H9 (cell line): ENCODE data around the gene STX8. TPM values are rescaled to one million over a fixed set of nuclear protein-coding genes. Genes with fewer than 3 reads are reported as not detected.

Experiments
- DNase-seq: peaks from one replicate; pipeline ENCODE4 v3.0.0-alpha.2; 2017
- H2AFZ ChIP-seq: one replicate; pipeline ENCODE4 v1.6.1; 2013; ENCODE audit warnings: mild to moderate bottlenecking, low read length, control low read depth, moderate library complexity
- H2AK5ac ChIP-seq: 2 replicates; pipeline ENCODE4 v1.6.1; 2013; ENCODE audit warnings: low read length, control low read depth, mixed read lengths; ENCODE audit not compliant: insufficient read length
- H2BK120ac ChIP-seq: one replicate; pipeline ENCODE4 v1.6.1; 2013; ENCODE audit warnings: low read depth, mild to moderate bottlenecking, low read length, control low read depth, inconsistent platforms; ENCODE audit not compliant: poor library complexity, severe bottlenecking
- H2BK12ac ChIP-seq: 2 replicates; pipeline ENCODE4 v1.6.1; 2013; ENCODE audit warnings: low read length, control low read depth, mixed read lengths, low read depth; ENCODE audit not compliant: insufficient read length
- H2BK15ac ChIP-seq: 2 replicates; pipeline ENCODE4 v1.6.1; 2013; ENCODE audit warnings: low read depth, low read length, control low read depth
- H2BK20ac ChIP-seq: one replicate; pipeline ENCODE4 v1.6.1; 2013; ENCODE audit warnings: low read depth, mild to moderate bottlenecking, low read length, control low read depth, inconsistent platforms; ENCODE audit not compliant: poor library complexity, severe bottlenecking
- H2BK5ac ChIP-seq: 2 replicates; pipeline ENCODE4 v1.6.1; 2013; ENCODE audit warnings: low read length, control low read depth, mixed read lengths; ENCODE audit not compliant: insufficient read length
- H3K14ac ChIP-seq: 2 replicates; pipeline ENCODE4 v1.6.1; 2013; ENCODE audit warnings: low read length, control low read depth; ENCODE audit not compliant: insufficient read depth
- H3K18ac ChIP-seq: 2 replicates; pipeline ENCODE4 v1.6.1; 2013; ENCODE audit warnings: low read depth, mild to moderate bottlenecking, mixed read lengths, low read length, control low read depth; ENCODE audit not compliant: insufficient read length
- H3K23ac ChIP-seq: 2 replicates; pipeline ENCODE4 v1.6.1; 2013; ENCODE audit warnings: low read length, control low read depth, mixed read lengths, low read depth; ENCODE audit not compliant: insufficient read length
- H3K23me2 ChIP-seq: 2 replicates; pipeline ENCODE4 v1.6.1; 2013; ENCODE audit warnings: low read depth, mild to moderate bottlenecking, mixed read lengths, low read length, control low read depth; ENCODE audit not compliant: insufficient read length, poor library complexity, severe bottlenecking
- H3K27ac ChIP-seq: 2 replicates; pipeline ENCODE4 v1.5.1; 2013; ENCODE audit warnings: low read length, control low read depth, mixed read lengths, low read depth; ENCODE audit not compliant: insufficient read length
- H3K27me3 ChIP-seq: 2 replicates; pipeline ENCODE4 v1.6.1; 2013; ENCODE audit warnings: low read length, control low read depth, inconsistent platforms; ENCODE audit not compliant: insufficient read depth
- H3K4ac ChIP-seq: 2 replicates; pipeline ENCODE4 v1.6.1; 2013; ENCODE audit warnings: low read depth, mild to moderate bottlenecking, control low read depth, inconsistent platforms, low read length, moderate library complexity
- H3K4me1 ChIP-seq: 2 replicates; pipeline ENCODE4 v1.6.1; 2013; ENCODE audit warnings: low read length, control low read depth, inconsistent platforms; ENCODE audit not compliant: insufficient read depth
- H3K4me2 ChIP-seq: 2 replicates; pipeline ENCODE4 v1.6.1; 2013; ENCODE audit warnings: low read length, control low read depth, mixed read lengths; ENCODE audit not compliant: insufficient read length, insufficient read depth
- H3K56ac ChIP-seq: 2 replicates; pipeline ENCODE4 v1.6.1; 2013; ENCODE audit warnings: low read depth, mild to moderate bottlenecking, mixed read lengths, low read length, control low read depth; ENCODE audit not compliant: insufficient read length
- H3K79me1 ChIP-seq: 2 replicates; pipeline ENCODE4 v1.6.1; 2013; ENCODE audit warnings: low read depth, mild to moderate bottlenecking, moderate library complexity, low read length, control low read depth, inconsistent platforms; ENCODE audit not compliant: insufficient read depth, poor library complexity, severe bottlenecking
- H3K79me2 ChIP-seq: 2 replicates; pipeline ENCODE4 v1.6.1; 2013; ENCODE audit warnings: low read length, control low read depth, inconsistent platforms; ENCODE audit not compliant: insufficient read depth
- H3K9ac ChIP-seq: 2 replicates; pipeline ENCODE4 v1.6.1; 2013; ENCODE audit warnings: low read length, control low read depth, mixed read lengths; ENCODE audit not compliant: insufficient read length; ENCODE audit errors: extremely low read depth
- H3K9me3 ChIP-seq: one replicate; pipeline ENCODE4 v1.6.1; 2013; ENCODE audit warnings: low read depth, low read length, inconsistent platforms; ENCODE audit not compliant: control insufficient read depth
- H3T11ph ChIP-seq: one replicate; pipeline ENCODE4 v1.6.1; 2013; ENCODE audit warnings: mild to moderate bottlenecking, low read length, control low read depth, inconsistent platforms
- H4K20me1 ChIP-seq: one replicate; pipeline ENCODE4 v1.6.1; 2013; ENCODE audit not compliant: control insufficient read depth, insufficient read length, insufficient read depth
- H4K5ac ChIP-seq: 2 replicates; pipeline ENCODE4 v1.6.1; 2013; ENCODE audit warnings: low read depth, mild to moderate bottlenecking, mixed read lengths, low read length, control low read depth; ENCODE audit not compliant: insufficient read length
- H4K8ac ChIP-seq: replicated peaks from 2 replicates; pipeline ENCODE4 v1.6.1; 2013; ENCODE audit warnings: low read length, control low read depth, mixed read lengths, low read depth; ENCODE audit not compliant: insufficient read length
- H4K91ac ChIP-seq: 2 replicates; pipeline ENCODE4 v1.6.1; 2013; ENCODE audit warnings: low read depth, mild to moderate bottlenecking, moderate library complexity, mixed read lengths, low read length, control low read depth; ENCODE audit not compliant: insufficient read length
- H3K27ac Mint-ChIP-seq, 3 experiments: 2 replicates in 2 of 3; 3 replicates in 1 of 3; pipeline ENCODE4 v1.8.0; 2020 to 2021; ENCODE audit warnings: mixed read lengths in 3 of 3, mild to moderate bottlenecking in 1 of 3, moderate library complexity in 1 of 3
- H3K27me3 Mint-ChIP-seq: 2 replicates; pipeline ENCODE4 v1.8.0; 2021; ENCODE audit warnings: low read depth, mild to moderate bottlenecking, moderate library complexity, mixed read lengths
- H3K36me3 Mint-ChIP-seq, 3 experiments: 2 replicates in 2 of 3; 3 replicates in 1 of 3; pipeline ENCODE4 v1.8.0; 2020 to 2021; ENCODE audit warnings: low read depth in 3 of 3, mixed read lengths in 3 of 3; ENCODE audit not compliant: insufficient read depth in 1 of 3
- H3K4me1 Mint-ChIP-seq, 2 experiments: 2 replicates each; pipeline ENCODE4 v1.8.0; 2020; ENCODE audit warnings: mixed read lengths in 2 of 2
- H3K4me3 Mint-ChIP-seq, 2 experiments: 2 replicates in 1 of 2; 3 replicates in 1 of 2; pipeline ENCODE4 v1.8.0; 2020 to 2021; ENCODE audit warnings: mild to moderate bottlenecking in 2 of 2, mixed read lengths in 2 of 2, moderate library complexity in 1 of 2
- H3K9me3 Mint-ChIP-seq, 2 experiments: 2 replicates in 1 of 2; 3 replicates in 1 of 2; pipeline ENCODE4 v1.8.0; 2020; ENCODE audit warnings: mild to moderate bottlenecking in 2 of 2, mixed read lengths in 2 of 2, moderate library complexity in 1 of 2
- CTCF ChIP-seq: fragments of 200-600 bp; sonication (generic); conservative IDR thresholded peaks from 3 replicates; pipeline ENCODE4 v1.8.0; 2021; ENCODE audit warnings: antibody characterized with exemption, mild to moderate bottlenecking
- WGBS: extraction: QIAGEN DNeasy Blood & Tissue Kit; methylation state at CpG from one replicate; pipeline ENCODE4 v1.1.7; 2013; ENCODE audit warnings: missing lambda C conversion rate, low lambda C conversion rate, mixed read lengths; ENCODE audit not compliant: insufficient read length; ENCODE audit errors: extremely low coverage; 5-methylcytosine and 5-hydroxymethylcytosine counted together
- total RNA-seq: library from RNA; stranded (reverse); gene quantifications from 2 replicates; pipeline ENCODE4 v1.2.1, GENCODE V29; 2021

The STX8 gene
- total RNA-seq, 1 experiment from 2014 or later = 55.1 TPM

GRCh38 chr17:9557161-9557755 is 18.4 kb downstream of the STX8 start:
- H2BK12ac ChIP-seq = no peak overlapping the region
- no peak overlapping the region for H2BK20ac ChIP-seq
- H3K27me3 ChIP-seq = no peaks in the 10 kb centered on the region
- Mint-ChIP-seq H3K27ac (peak overlapping the region in 1 of 3 experiments; percentile 12; a peak in 1 of 7 replicates), H3K4me1 (no peaks in the 10 kb centered on the region), H3K4me3 (no peak overlapping the region; a peak in 1 of 5 replicates), H3K27me3 (no peaks in the 10 kb centered on the region), H3K9me3 (no peaks in the 10 kb centered on the region), H3K36me3 (peaks cover 0 to 1% (median 0%) of the 10 kb centered on the region in 3 experiments; a peak in 1 of 7 replicates)
- no peaks in the 10 kb centered on the region for H3K4me1 ChIP-seq
- H3K18ac ChIP-seq = no peak overlapping the region
- no peak overlapping the region for H3T11ph ChIP-seq
- no peak overlapping the region for H3K14ac ChIP-seq
- H3K79me1 ChIP-seq = no peaks in the 10 kb centered on the region
- H3K27ac ChIP-seq = no peak overlapping the region
- H3K23ac ChIP-seq = no peak overlapping the region
- no CpG with 5 or more reads among the region's 10 CpGs for WGBS
- H3K79me2 ChIP-seq = no peaks in the 10 kb centered on the region
- H3K56ac ChIP-seq = no peak overlapping the region
- no peak overlapping the region for H2BK5ac ChIP-seq
- no peak for TF ChIP-seq CTCF
- no peak overlapping the region for H3K4me2 ChIP-seq
- no peak overlapping the region for H2AFZ ChIP-seq
- H3K23me2 ChIP-seq = no peaks in the 10 kb centered on the region
- no peak overlapping the region for H4K91ac ChIP-seq
- H4K5ac ChIP-seq = no peak overlapping the region
- H3K4ac ChIP-seq = no peak overlapping the region
- H3K9me3 ChIP-seq = no peaks in the 10 kb centered on the region
- no peak overlapping the region for H3K9ac ChIP-seq
- no peaks in the 10 kb centered on the region for H4K20me1 ChIP-seq
- no peak overlapping the region for H2AK5ac ChIP-seq
- no peak for DNase-seq
- H2BK120ac ChIP-seq = no peak overlapping the region
- H2BK15ac ChIP-seq = no peak overlapping the region
- H4K8ac ChIP-seq = no peak overlapping the region
